Activated B cell treated with CpG ODN at 0.5 μM for 24 hours (primary cell): ENCODE data around the gene RRAGC. TPM values are rescaled to one million over a fixed set of nuclear protein-coding genes. Genes with fewer than 3 reads are reported as not detected.
A peak's percentile ranks its signal among the peaks of the same experiment; 100 is the strongest.

ENCODE experiments used
- ATAC-seq: fragments of 200-7000 bp; cut with Tn5 transposase; one replicate; pipeline ENCODE4 v1.10.0; 2021; ENCODE audit warnings: low read depth, mild to moderate bottlenecking, moderate library complexity
- CTCF ChIA-PET: fragments of 350-600 bp; sonication (Branson Sonifier 250); formaldehyde crosslinking; loops from one replicate; lab custom pipeline; 2021; ENCODE audit warnings: antibody characterized with exemption; lab: Charles Lee
- POLR2A ChIA-PET: fragments of 350-600 bp; sonication (Branson Sonifier 250); formaldehyde crosslinking; loops from one replicate; lab custom pipeline; 2021; ENCODE audit warnings: antibody characterized with exemption; lab: Charles Lee
- DNase-seq: peaks from one replicate; pipeline ENCODE4 v3.0.0; 2022
- H3K27ac Mint-ChIP-seq: one replicate; pipeline ENCODE4 v1.8.0; 2020; ENCODE audit warnings: mixed read lengths
- H3K27me3 Mint-ChIP-seq: one replicate; pipeline ENCODE4 v1.8.0; 2021; ENCODE audit warnings: mixed read lengths
- H3K36me3 Mint-ChIP-seq: one replicate; pipeline ENCODE4 v1.8.0; 2021; ENCODE audit warnings: low read depth, mixed read lengths
- H3K4me1 Mint-ChIP-seq: one replicate; pipeline ENCODE4 v1.8.0; 2021; ENCODE audit warnings: mixed read lengths
- H3K4me3 Mint-ChIP-seq: one replicate; pipeline ENCODE4 v1.8.0; 2020; ENCODE audit warnings: mild to moderate bottlenecking, mixed read lengths
- H3K9me3 Mint-ChIP-seq: one replicate; pipeline ENCODE4 v1.8.0; 2020; ENCODE audit warnings: mixed read lengths
- CTCF ChIP-seq: fragments of 200-600 bp; IDR thresholded peaks from one replicate; pipeline ENCODE4 v1.8.0; 2022; ENCODE audit warnings: antibody characterized with exemption, mild to moderate bottlenecking
- intact Hi-C: fragments of 100-400 bp; cut with micrococcal nuclease; formaldehyde crosslinking; loops from one replicate; pipeline ENCODE4 v1.15.1; 2024
- total RNA-seq: library from RNA; stranded (reverse); gene quantifications from 2 replicates; pipeline ENCODE4 v1.2.3, GENCODE V29; 2022

RRAGC gene
- total RNA-seq, 1 donor from 2014 or later = 35.9 TPM

GRCh38 chr1:38865112-38865715 lies 5.6 kb upstream of the RRAGC start:
- H3K36me3 Mint-ChIP-seq = peaks cover 46% of the 10 kb centered on the region
- no peak for TF ChIP-seq CTCF
- no peaks in the 10 kb centered on the region for H3K9me3 Mint-ChIP-seq
- ATAC-seq = no peak
- H3K27me3 Mint-ChIP-seq = no peaks in the 10 kb centered on the region
- intact Hi-C loops = no loop called here
- no peak for DNase-seq
- ChIA-PET CTCF (no interaction called here), POLR2A (no interaction called here)
- peaks cover 24% of the 10 kb centered on the region for H3K4me1 Mint-ChIP-seq
- H3K4me3 Mint-ChIP-seq = no peak overlapping the region
- H3K27ac Mint-ChIP-seq = no peak overlapping the region

DNA sequence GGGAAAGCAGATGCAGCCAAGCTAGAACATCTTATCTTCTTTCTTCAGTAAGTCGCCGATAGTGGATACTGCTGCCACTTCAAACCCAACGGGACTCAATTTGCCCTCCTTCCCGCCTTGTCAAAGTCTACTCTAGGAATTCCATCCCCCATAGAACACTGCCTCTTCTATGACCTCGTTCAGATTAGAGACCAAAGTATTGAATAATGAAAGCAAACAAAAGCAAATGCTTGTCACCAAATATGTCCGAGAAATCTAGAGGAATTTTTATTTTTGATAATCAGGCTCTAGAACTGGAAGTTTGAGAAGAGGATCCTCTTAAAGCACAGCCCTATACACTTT lies 853 bp upstream of the RRAGC start:
- Mint-ChIP-seq H3K36me3 (peaks cover 57% of the 10 kb centered on the region), H3K4me3 (peak overlapping the region; percentile 95), H3K4me1 (peaks cover 47% of the 10 kb centered on the region), H3K27me3 (no peaks in the 10 kb centered on the region), H3K27ac (peak overlapping the region; percentile 83), H3K9me3 (no peaks in the 10 kb centered on the region)
- no peak for ATAC-seq
- ChIA-PET POLR2A (interaction anchor here (0.8 kb wide), 1 partner anchor 13 kb away, joined by 4 read pairs; the partner anchor contains the start of gene MYCBP), CTCF (no interaction called here)
- no peak for DNase-seq
- intact Hi-C loops = no loop called here
- TF ChIP-seq CTCF = no peak

- Mint-ChIP-seq H3K4me3 (peak overlapping the region; percentile 95), H3K9me3 (no peaks in the 10 kb centered on the region), H3K4me1 (peaks cover 53% of the 10 kb centered on the region), H3K27ac (peak overlapping the region; percentile 93), H3K27me3 (no peaks in the 10 kb centered on the region), H3K36me3 (peaks cover 59% of the 10 kb centered on the region)
- CTCF ChIA-PET = no interaction called here
- DNase-seq = peak; percentile 82
- TF ChIP-seq CTCF = no peak
- POLR2A ChIA-PET = interaction anchor here (0.5 to 1.7 kb wide), 6 partner anchors 11 to 1051 kb away, joined by 3 to 11 read pairs (median 6); partner anchors contain the start of genes MYCBP and YRDC
- intact Hi-C loops = loop anchor here (1.0 to 10.0 kb wide), 9 partner anchors 14 to 1382 kb away; partner anchors contain the start of genes AKIRIN1, CDCA8, INPP5B and MYCBP
- peak; percentile 54 for ATAC-seq
Observed at GRCh38 chr1:38858833-38859560, 575 bp downstream of the RRAGC start.

- Mint-ChIP-seq H3K4me3 (no peak overlapping the region), H3K9me3 (no peaks in the 10 kb centered on the region), H3K4me1 (peaks cover 36% of the 10 kb centered on the region), H3K27me3 (no peaks in the 10 kb centered on the region), H3K27ac (peak overlapping the region; percentile 11), H3K36me3 (peaks cover 70% of the 10 kb centered on the region)
- no peak for ATAC-seq
- ChIA-PET CTCF (no interaction called here), POLR2A (no interaction called here)
- intact Hi-C loops = loop anchor here (10.0 kb wide), 1 partner anchor 362 kb away; no protein-coding TSS in a partner anchor
- TF ChIP-seq CTCF = no peak
- no peak for DNase-seq
Observed at GRCh38 chr1:38852780-38853179, 6.8 kb downstream of the RRAGC start.

- no peak for TF ChIP-seq CTCF
- Mint-ChIP-seq H3K4me3 (no peak overlapping the region), H3K9me3 (no peaks in the 10 kb centered on the region), H3K27ac (peak overlapping the region; percentile 67), H3K4me1 (peaks cover 27% of the 10 kb centered on the region), H3K27me3 (no peaks in the 10 kb centered on the region), H3K36me3 (peaks cover 78% of the 10 kb centered on the region)
- CTCF ChIA-PET = no interaction called here
- ATAC-seq (peak; percentile 80), DNase-seq (no peak)
- intact Hi-C loops = no loop called here
- POLR2A ChIA-PET = interaction anchor here (0.7 to 1.2 kb wide), 2 partner anchors 11 to 143 kb away, joined by 3 to 8 read pairs; partner anchors contain the start of gene RRAGC
Observed at GRCh38 chr1:38848071-38848470, 11.5 kb downstream of the RRAGC start.
